Esophagus muscularis mucosa (tissue), 4 donors: ENCODE measurements around the gene ST6GALNAC3. TPM values are rescaled to one million over a fixed set of nuclear protein-coding genes. Genes with fewer than 3 reads are reported as not detected.
"Not testable (repeated sequence)": the region's sequence is repeated elsewhere in the genome, so short reads cannot be mapped to it uniquely, and the experiment has no call there.

Experiments
- DNase-seq: peaks from one replicate; pipeline ENCODE4 v3.0.0-alpha.2; 2017; ENCODE audit errors: extremely low spot score
- H3K27ac ChIP-seq, 4 donors: fragments of 200-600 bp; sonication (generic); replicated peaks in 1 of 4; 1 replicate in 3 of 4; 2 replicates in 1 of 4; pipeline ENCODE4 v1.5.1; 2016 to 2019; ENCODE audit warnings: mild to moderate bottlenecking in 1 of 4
- H3K27me3 ChIP-seq, 4 donors: fragments of 200-600 bp; sonication (generic); one replicate each; pipeline versions ENCODE4 v1.5.1 to v1.6.0; 2016 to 2019
- H3K36me3 ChIP-seq, 4 donors: fragments of 200-600 bp; sonication (generic); one replicate each; pipeline ENCODE4 v1.5.1; 2016 to 2019
- H3K4me1 ChIP-seq, 4 donors: fragments of 200-600 bp; sonication (generic); one replicate each; pipeline ENCODE4 v1.5.1; 2016 to 2019
- H3K4me3 ChIP-seq, 4 donors: fragments of 200-600 bp; sonication (generic); 1 replicate in 2 of 4; 2 replicates in 2 of 4; pipeline ENCODE4 v1.5.1; 2016 to 2019; ENCODE audit warnings: mild to moderate bottlenecking in 4 of 4, moderate library complexity in 1 of 4
- H3K9me3 ChIP-seq, 4 donors: fragments of 200-600 bp; sonication (generic); 1 replicate in 3 of 4; 2 replicates in 1 of 4; pipeline ENCODE4 v1.5.1; 2016 to 2019
- CTCF ChIP-seq, 3 experiments: fragments of 200-600 bp in 2 of 3; fragments of 450-650 bp in 1 of 3; sonication (generic) in 2 of 3; IDR thresholded peaks; one replicate each; pipeline ENCODE4 v1.5.1; 2017 to 2019; ENCODE audit warnings: antibody characterized with exemption in 3 of 3, mild to moderate bottlenecking in 2 of 3, moderate library complexity in 1 of 3
- EP300 ChIP-seq: sonication (generic); formaldehyde crosslinking; IDR thresholded peaks from one replicate; pipeline ENCODE4 v1.6.1; 2017; ENCODE audit warnings: antibody characterized with exemption
- POLR2A ChIP-seq: fragments of 450-650 bp; IDR thresholded peaks from one replicate; pipeline ENCODE4 v1.6.1; 2017; ENCODE audit warnings: antibody characterized with exemption, moderate library complexity, mild to moderate bottlenecking, low read depth
- POLR2AphosphoS5 ChIP-seq, 2 donors: sonication (generic); formaldehyde crosslinking; IDR thresholded peaks; one replicate each; pipeline ENCODE4 v1.6.1; 2017; ENCODE audit warnings: antibody characterized with exemption in 2 of 2
- WGBS: methylation state at CpG from one replicate; pipeline ENCODE4 v1.1.5; 2018; 5-methylcytosine and 5-hydroxymethylcytosine counted together
- intact Hi-C: fragments of 100-400 bp; cut with DNase I; formaldehyde crosslinking; loops from one replicate; pipeline ENCODE4 v1.15.1; 2023
- total RNA-seq, 4 donors: library from RNA; depleted of rRNA; stranded (reverse); fragments of >200 nt; gene quantifications; one replicate each; pipeline versions ENCODE4 v1.1.0 to v1.2.1, GENCODE V29; 2016

Gene ST6GALNAC3
- total RNA-seq, 4 donors from 2014 or later, result 2.1 to 6.8 (median 4.8) TPM

- TF ChIP-seq POLR2A (no peak), CTCF (IDR thresholded peaks at IDR 0.05) (no peak), EP300 (no peak), POLR2AphosphoS5 (IDR thresholded peaks at IDR 0.05) (no peak)
- Histone ChIP-seq H3K27ac (no peak overlapping the region), H3K9me3 (no peaks in the 10 kb centered on the region), H3K36me3 (no peaks in the 10 kb centered on the region), H3K4me1 (no peaks in the 10 kb centered on the region), H3K4me3 (no peak overlapping the region), H3K27me3 (peaks cover 0 to 9% (median 0%) of the 10 kb centered on the region in 4 donors)
- no peak for DNase-seq
- 91% methylated on average over 2 of the region's 2 CpGs for WGBS
- intact Hi-C loops, result no loop called here
Measured at GRCh38 chr1:76046149-76046548, 28.4 kb upstream of the ST6GALNAC3 start.

GRCh38 chr1:76048219-76048618 is 26.3 kb upstream of the ST6GALNAC3 start:
- no peak overlapping the region for H3K27ac ChIP-seq
- no peaks in the 10 kb centered on the region for H3K4me1 ChIP-seq
- no peaks in the 10 kb centered on the region for H3K9me3 ChIP-seq

GRCh38 chr1:76048926-76049325 is 25.6 kb upstream of the ST6GALNAC3 start:
- Histone ChIP-seq H3K4me1 (no peaks in the 10 kb centered on the region), H3K27ac (no peak overlapping the region), H3K9me3 (no peaks in the 10 kb centered on the region), H3K4me3 (no peak overlapping the region), H3K36me3 (no peaks in the 10 kb centered on the region), H3K27me3 (no peaks in the 10 kb centered on the region)
- DNase-seq, result no peak
- no peak for TF ChIP-seq CTCF (IDR thresholded peaks at IDR 0.05)
- WGBS, result 61% methylated on average over 1 of the region's 1 CpG
- intact Hi-C loops, result no loop called here

More at GRCh38 chr1:76048219-76048618, 26.3 kb upstream of the ST6GALNAC3 start:
- Histone ChIP-seq H3K36me3 (no peaks in the 10 kb centered on the region), H3K27me3 (no peaks in the 10 kb centered on the region), H3K4me3 (no peak overlapping the region)
- intact Hi-C loops, result no loop called here
- 100% methylated on average over 1 of the region's 1 CpG for WGBS
- no peak for DNase-seq
- TF ChIP-seq CTCF (IDR thresholded peaks at IDR 0.05) (no peak), EP300 (no peak), POLR2AphosphoS5 (IDR thresholded peaks at IDR 0.05) (no peak), POLR2A (no peak)

- Histone ChIP-seq H3K9me3 (no peaks in the 10 kb centered on the region), H3K4me1 (no peaks in the 10 kb centered on the region), H3K27me3 (no peaks in the 10 kb centered on the region), H3K36me3 (no peaks in the 10 kb centered on the region), H3K4me3 (no peak overlapping the region), H3K27ac (no peak overlapping the region)
- no peak for DNase-seq
- WGBS, result 86% methylated on average over 4 of the region's 4 CpGs
- intact Hi-C loops, result no loop called here
- TF ChIP-seq CTCF (IDR thresholded peaks at IDR 0.05), result no peak
- no peak for TF ChIP-seq POLR2AphosphoS5 (IDR thresholded peaks at IDR 0.05)
- no peak for TF ChIP-seq EP300
- no peak for TF ChIP-seq POLR2A
Measured at GRCh38 chr1:76049498-76049897, 25.0 kb upstream of the ST6GALNAC3 start.

- H3K27ac ChIP-seq, H3K27me3 ChIP-seq, H3K4me3 ChIP-seq, H3K9me3 ChIP-seq, H3K4me1 ChIP-seq, intact Hi-C loops, H3K36me3 ChIP-seq, DNase-seq: not testable (repeated sequence)
- WGBS, result 98% methylated on average over 3 of the region's 3 CpGs
Measured at GRCh38 chr1:76050073-76050472, 24.5 kb upstream of the ST6GALNAC3 start.
